HG03139 (cell line): Measurements from ENCODE around the gene RASSF4.
"Not testable (repeated sequence)": the region's sequence is repeated elsewhere in the genome, so short reads cannot be mapped to it uniquely, and the experiment has no call there.

ENCODE experiments used
- ATAC-seq: cut with Tn5 transposase; IDR thresholded peaks from one replicate; pipeline ENCODE4 v1.9.1; 2021; ENCODE audit not compliant: unreplicated experiment

RASSF4 gene

DNA sequence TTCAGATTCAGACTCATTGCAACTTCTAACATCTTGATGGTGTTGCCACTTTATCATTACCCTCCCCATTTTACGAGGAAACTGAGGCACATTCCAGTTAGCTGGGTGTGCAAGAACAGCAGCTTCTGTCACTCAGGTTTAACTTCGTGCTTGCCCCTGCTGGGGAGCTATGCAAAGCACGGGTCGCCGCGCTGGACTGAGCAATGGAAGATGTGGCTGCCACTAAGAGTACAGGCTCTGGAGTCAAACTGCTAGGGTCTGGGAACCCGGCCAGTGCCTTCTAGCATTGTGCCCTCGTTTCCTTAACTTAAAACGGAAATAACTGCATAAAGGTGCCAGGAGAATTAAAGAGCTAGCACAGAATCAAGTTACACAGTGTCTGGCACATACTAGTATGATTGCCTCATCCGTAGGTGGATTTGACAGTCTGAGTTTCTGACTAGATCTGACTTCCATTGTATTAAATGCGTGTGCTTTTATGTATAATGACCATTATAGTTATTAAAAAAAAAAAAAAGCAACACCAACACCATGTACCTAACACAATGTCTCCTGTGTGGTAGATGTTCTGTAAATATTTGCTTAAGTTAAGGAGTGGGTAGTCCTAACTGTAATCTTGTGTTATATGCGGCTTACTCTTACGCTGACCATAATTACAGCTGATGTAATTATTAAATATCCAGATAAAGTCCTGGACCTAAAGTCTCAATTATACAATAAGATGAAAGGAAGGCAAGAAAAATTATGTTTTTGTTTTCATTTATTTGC is 42.0 kb downstream of the RASSF4 start:
- peak; percentile 73 for ATAC-seq

DNA sequence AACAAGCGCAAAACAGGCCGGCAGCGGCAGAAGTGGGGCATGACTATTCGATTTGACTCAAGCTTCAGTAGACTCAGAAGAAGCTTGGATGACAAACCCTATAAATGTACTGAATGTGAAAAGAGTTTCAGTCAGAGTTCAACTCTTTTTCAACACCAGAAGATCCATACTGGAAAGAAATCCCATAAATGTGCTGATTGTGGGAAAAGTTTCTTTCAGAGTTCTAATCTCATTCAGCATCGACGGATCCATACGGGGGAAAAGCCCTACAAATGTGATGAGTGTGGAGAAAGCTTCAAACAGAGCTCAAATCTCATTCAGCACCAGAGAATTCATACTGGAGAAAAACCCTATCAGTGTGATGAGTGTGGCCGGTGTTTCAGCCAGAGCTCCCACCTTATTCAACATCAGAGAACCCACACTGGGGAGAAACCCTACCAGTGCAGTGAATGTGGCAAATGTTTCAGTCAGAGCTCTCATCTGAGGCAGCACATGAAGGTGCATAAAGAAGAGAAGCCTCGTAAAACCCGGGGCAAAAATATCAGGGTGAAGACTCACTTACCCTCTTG is 43.9 kb downstream of the RASSF4 start:
- no peak for ATAC-seq

DNA sequence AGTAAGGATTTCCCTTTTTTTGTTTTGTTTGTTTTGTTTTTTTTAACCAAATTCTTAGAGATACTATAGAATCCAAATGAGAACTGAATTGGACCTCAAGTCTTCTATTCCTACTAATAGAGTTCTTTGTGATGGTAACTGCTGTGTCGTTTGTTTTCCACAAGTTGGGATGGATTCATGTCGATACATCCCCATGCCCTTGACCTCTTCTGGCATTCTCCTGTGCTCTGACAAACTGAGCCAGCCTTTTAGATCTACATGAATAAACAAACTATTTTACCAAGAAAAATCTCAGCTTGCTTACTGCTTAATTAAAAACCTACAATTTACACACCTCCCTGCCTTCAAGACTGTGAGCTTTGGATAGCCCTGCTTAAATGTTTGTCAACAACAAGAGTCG is 45.1 kb downstream of the RASSF4 start:
- ATAC-seq, result no peak

DNA sequence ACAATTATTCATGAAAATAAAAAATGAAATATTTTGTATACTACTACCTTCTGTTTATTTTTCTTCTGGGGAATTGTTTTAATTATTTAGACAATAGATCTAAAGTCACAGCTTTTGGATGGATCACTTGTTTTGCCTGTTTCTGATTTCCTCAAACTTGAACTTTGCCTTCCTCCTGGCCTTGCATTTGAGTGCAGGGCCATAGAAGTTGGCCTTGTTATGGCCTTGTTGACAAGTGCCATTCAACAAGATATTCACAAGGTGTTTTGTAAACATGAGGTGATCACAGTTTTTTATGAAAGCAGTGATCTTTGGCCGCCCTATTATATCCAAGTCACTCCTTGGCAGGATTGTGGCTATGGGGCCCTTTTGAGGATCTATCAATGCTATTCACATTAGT is 45.7 kb downstream of the RASSF4 start:
- ATAC-seq, result no peak

DNA sequence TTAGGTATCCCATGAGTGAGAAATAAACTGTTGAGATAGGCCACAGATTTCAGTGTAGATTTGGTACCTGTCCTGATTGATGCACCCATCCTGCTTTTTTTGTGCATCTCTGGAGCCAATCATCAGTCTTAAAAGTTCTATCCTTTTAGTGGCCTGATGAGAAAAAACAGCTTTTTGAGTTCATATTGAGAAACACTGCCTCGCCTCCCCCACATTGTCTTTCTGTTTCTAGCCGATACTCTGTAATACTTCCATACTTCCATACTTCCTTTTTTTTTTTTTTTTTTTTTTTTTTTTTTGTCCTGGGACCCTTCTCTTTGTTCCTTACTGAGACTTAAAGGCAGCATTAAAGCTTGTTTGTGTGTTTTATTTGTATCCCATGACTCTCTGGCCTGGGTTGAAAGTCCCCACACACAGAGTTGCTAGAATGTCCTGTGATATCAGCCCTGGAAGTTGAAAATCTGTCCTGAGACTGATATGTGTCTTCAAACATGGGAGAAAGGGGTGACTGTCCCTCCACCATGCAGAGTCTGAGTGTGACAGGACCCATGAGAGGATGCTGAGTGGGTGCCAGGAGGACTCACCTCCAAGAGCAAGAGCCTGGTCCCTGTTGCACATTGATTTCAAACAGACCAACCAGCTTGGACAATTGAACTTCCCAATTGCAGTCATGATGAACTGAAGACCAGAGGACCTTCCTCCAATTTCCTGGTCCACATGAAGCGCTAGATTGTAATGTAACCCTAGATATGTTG is 46.9 kb downstream of the RASSF4 start:
- ATAC-seq, result no peak

DNA sequence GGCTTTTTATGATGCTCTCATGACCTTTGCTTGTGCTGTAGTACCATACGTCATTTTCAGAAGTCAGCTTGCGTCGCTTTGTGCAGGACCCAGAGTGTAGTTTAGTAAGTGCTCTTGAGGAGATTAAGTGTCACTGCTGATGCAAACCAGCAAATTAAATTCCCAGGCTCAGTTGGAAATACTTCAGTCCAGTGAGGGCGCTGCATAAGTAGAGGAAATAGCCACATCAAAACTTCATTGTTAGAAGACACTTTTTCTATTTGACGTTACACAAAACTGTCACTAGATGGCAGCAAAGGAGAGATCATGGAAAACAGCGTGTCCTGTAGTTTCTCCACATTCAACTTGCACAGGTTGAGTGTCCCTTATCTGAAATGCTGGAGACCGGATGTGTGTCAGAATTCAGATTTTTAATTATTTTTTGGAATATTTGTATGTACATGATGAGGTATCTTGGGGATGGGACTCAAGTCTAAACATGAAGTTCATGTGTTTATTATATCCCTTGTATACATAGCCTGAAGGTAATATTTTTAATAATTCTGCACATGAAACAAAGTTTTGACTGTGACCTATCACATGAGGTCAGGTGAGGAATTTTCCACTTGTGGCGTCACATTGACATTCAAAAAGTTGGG is 49.0 kb downstream of the RASSF4 start:
- peak; percentile 65 for ATAC-seq

DNA sequence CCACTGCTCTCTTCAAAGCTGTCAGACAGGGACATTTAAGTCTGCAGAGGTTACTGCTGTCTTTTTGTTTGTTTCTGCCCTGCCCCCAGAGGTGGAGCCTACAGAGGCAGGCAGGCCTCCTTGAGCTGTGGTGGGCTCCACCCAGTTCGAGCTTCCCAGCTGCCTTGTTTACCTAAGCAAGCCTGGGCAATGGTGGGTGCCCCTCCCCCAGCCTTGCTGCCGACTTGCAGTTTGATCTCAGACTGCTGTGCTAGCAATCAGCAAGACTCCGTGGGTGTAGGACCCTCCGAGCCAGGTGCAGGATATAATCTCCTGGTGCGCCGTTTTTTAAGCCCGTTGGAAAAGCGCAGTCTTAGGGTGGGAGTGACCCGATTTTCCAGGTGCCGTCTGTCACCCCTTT is 55.0 kb downstream of the RASSF4 start:
- ATAC-seq, result not testable (repeated sequence)

DNA sequence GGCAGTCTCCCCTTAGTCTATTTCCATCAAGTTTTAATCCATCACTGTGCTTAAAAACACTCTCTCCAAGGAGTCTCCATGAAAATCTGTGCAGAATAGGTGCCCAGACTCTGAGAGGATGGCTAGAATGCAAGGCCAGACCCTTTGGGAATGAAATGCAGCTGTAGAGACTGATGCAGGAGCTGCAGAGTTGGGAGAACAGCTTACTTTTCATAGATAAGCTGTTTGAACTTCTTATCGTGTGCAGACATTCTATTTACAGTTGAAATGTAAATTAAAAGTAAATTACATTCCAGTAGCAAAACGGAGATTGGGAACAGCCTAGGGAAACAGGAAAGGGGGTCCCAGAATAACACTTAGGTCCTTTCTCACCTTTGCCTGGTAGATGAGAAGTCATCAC is 56.0 kb downstream of the RASSF4 start:
- ATAC-seq, result no peak

DNA sequence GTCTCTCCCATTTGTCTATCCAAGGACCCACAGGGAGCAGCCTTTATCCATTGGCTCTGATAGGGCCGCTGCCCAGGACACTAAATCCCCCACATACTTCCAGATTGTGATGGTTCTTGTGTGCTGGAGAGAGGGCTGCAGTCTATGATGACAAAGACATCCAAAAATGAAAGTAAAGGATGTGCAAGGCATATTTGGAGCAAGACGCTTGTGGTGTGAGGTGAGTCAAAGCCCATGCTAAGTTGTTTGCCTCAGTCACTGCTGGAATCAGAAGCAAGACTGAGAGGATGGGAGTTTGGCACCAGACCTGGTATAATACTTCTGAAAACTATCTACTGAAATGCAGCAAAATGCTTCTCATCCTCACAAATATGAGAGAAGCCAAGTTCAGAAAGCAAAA is 63.8 kb downstream of the RASSF4 start:
- ATAC-seq, result no peak

DNA sequence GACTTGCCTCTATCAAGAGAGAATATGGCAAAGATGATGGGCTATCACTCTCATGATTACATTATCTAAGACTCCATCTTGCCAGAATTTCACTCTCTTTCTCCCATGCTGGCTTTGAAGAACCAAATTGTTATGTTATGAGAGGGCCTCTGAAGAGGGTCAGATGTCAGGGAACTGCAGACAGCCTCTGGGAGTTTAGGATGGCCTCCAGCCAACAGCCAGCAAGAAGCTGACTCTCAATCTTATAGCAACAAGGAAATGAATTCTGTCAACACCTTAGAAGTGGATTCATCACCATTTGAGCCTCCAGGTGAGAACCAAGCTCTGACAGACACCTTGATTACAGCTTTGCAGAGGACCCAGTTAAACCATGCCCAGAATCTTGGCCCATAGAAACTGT is 74.7 kb downstream of the RASSF4 start:
- no peak for ATAC-seq

DNA sequence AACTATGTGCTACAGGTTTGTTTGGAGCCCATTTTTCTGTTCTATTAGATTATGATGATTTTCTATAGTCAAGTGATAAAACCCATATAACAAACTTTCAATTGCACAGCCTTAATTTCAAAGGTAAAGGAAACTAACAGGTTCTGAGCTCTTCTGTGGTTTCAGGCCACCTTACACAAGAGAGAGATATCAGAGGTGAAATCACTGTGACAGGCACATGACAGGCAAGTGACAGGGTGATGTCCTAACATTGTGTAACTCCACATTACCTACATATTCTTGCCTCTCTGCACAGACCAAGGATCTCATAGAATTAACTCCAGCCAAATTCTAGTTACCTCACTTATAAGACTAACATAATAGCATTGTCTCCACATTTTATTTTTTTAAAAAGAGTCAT is 76.1 kb downstream of the RASSF4 start:
- ATAC-seq, result no peak

DNA sequence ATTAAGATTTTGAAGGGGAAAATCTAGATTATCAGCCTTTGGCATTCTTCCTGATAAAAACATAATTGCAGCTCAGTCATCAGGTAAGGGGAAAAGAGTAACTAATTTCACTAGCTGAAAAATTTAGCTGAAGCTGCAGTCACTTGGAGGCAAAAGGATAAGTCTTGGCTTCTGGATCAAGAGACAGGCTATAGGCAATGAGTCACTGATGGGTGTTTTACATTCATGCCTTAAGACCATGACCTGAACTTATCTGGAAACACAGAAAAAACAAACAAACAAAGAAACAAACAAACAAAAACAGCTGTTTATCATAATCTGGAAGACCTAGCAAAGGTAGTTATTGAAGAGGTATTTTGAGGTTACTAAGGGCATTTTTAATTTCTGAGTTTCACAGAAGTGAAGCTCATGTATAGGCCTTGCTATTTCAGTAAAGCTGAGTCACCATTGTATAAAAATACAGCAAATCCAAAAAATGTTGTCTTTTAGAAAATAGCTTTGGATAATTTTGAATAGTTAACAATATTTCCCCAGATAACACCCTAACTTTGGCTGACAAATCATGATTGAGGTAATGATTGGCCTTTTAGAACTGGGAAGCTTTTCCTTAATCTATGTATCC is 81.4 kb downstream of the RASSF4 start:
- ATAC-seq, result no peak

DNA sequence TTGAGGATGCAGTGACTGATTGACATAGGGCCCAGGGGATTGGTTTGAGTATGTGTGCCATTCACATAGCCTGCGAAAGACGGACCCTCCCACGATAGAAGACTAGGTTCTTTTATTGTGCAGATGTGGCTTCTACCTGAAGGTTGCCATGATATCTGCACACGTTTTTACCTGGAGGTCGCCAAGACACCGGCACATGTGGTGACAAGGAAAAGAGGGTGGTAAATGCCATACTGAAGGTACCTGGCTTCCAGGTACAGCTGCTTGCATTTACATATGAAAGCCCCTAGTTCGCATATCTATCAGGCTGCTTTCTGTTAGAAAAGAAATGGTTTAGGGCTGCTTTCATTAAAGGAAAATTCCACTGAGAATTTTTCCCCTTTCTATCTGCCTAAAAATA is 84.7 kb downstream of the RASSF4 start:
- ATAC-seq, result no peak
